Muscle layer of duodenum (tissue), 2 donors: ENCODE results near the gene MYL5.

Experiments
- H3K27ac ChIP-seq: one replicate; pipeline ENCODE4 v1.7.0; 2013; ENCODE audit warnings: mild to moderate bottlenecking, low read length
- H3K27me3 ChIP-seq: one replicate; pipeline ENCODE4 v1.7.0; 2013; ENCODE audit warnings: low read depth, mild to moderate bottlenecking, control low read depth, low read length
- H3K36me3 ChIP-seq, 2 donors: one replicate each; pipeline ENCODE4 v1.7.0; 2013; ENCODE audit warnings: low read length in 2 of 2, control low read depth in 1 of 2, mild to moderate bottlenecking in 1 of 2; ENCODE audit not compliant: insufficient read depth in 2 of 2, control insufficient read depth in 1 of 2
- H3K4me1 ChIP-seq, 2 donors: one replicate each; pipeline ENCODE4 v1.7.0; 2013; ENCODE audit warnings: low read length in 2 of 2, mild to moderate bottlenecking in 2 of 2, control low read depth in 1 of 2, moderate library complexity in 1 of 2; ENCODE audit not compliant: insufficient read depth in 2 of 2, control insufficient read depth in 1 of 2
- H3K4me3 ChIP-seq, 2 donors: one replicate each; pipeline ENCODE4 v1.7.0; 2013; ENCODE audit warnings: low read length in 2 of 2, low read depth in 1 of 2, mild to moderate bottlenecking in 1 of 2
- H3K9me3 ChIP-seq, 2 donors: one replicate each; pipeline ENCODE4 v1.7.0; 2013; ENCODE audit warnings: low read length in 2 of 2, control low read depth in 1 of 2, mild to moderate bottlenecking in 1 of 2; ENCODE audit not compliant: control insufficient read depth in 1 of 2
- donor health status: healthy.

MYL5 gene

DNA sequence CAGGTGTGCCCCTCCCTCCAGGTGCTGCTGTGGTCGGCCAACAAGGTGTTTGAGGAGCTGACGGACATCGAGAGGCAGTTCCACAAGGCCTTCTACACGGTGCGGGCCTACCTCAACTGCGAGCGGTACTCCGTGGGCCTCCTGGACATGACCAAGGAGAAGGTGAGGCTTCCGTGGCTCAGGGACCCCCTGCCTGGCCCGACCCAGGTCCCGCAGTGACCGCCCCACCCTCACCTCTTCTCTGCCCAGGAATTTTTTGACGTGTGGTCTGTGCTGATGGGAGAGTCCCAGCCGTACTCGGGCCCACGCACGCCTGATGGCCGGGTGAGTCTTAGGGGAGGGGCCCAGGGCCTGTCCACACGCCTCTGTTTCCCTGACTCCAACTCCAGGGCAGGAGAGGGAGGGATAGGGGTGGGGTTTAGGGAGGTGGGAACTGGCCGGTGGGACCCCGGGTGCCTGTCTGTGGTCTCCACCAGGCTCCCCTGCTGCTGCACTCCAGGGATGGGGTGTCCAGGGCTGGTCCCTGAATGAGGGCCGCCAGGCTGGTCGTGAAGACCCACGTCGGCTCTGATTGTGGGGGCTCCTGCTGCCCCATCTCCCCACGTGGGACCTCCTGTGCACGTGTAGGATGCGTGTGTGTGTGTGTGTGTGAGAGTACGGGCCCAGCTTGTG, 20.4 kb upstream of the MYL5 start:
- no peak overlapping the region for H3K27ac ChIP-seq
- H3K27me3 ChIP-seq = no peaks in the 10 kb centered on the region
- no peaks in the 10 kb centered on the region for H3K9me3 ChIP-seq
- H3K4me1 ChIP-seq = no peaks in the 10 kb centered on the region
- no peaks in the 10 kb centered on the region for H3K36me3 ChIP-seq
- no peak overlapping the region for H3K4me3 ChIP-seq

- Histone ChIP-seq H3K36me3 (no peaks in the 10 kb centered on the region), H3K27ac (no peak overlapping the region), H3K27me3 (no peaks in the 10 kb centered on the region), H3K4me3 (no peak overlapping the region), H3K9me3 (no peaks in the 10 kb centered on the region), H3K4me1 (no peaks in the 10 kb centered on the region)
Measured at GRCh38 chr4:654503-654845, 19.9 kb upstream of the MYL5 start.

GRCh38 chr4:654871-655463, 19.4 kb upstream of the MYL5 start:
- no peaks in the 10 kb centered on the region for H3K4me1 ChIP-seq
- no peaks in the 10 kb centered on the region for H3K27me3 ChIP-seq
- no peaks in the 10 kb centered on the region for H3K36me3 ChIP-seq
- H3K4me3 ChIP-seq = no peak overlapping the region
- H3K9me3 ChIP-seq = no peaks in the 10 kb centered on the region
- H3K27ac ChIP-seq = no peak overlapping the region

DNA sequence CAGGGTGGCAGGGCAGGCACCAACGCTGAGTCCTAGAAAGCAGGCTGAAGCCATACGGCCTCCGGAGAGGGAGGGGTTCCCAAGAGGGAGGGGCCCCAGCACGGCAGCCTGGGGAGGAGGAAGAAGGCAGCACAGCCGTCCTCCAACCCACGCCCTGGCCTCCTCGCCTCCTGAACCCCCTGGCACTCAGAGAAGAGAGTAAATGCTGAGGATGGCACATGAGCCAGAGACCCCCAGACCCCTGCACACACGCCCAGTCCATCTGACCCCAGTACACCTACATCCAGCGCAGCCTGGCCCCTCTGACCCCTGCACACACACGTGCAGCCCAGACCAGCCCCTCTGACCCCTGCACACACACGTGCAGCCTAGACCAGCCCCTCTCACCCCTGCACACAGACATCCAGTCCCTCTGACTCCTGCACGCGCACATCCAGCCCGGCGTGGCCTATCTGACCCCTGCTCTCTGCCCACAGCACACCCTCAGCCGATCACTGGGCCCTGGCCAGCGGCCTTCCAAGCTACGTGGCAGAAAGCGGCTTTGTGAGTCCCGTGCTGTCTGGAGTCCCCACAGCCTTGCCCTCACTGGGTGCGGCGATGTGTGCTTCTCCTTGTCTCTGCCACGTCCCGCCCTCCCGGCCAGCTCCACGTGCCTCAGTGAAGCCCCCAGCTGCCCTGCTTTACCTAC, 18.7 kb upstream of the MYL5 start:
- Histone ChIP-seq H3K36me3 (no peaks in the 10 kb centered on the region), H3K4me3 (no peak overlapping the region), H3K4me1 (no peaks in the 10 kb centered on the region), H3K27me3 (no peaks in the 10 kb centered on the region), H3K27ac (no peak overlapping the region), H3K9me3 (no peaks in the 10 kb centered on the region)

DNA sequence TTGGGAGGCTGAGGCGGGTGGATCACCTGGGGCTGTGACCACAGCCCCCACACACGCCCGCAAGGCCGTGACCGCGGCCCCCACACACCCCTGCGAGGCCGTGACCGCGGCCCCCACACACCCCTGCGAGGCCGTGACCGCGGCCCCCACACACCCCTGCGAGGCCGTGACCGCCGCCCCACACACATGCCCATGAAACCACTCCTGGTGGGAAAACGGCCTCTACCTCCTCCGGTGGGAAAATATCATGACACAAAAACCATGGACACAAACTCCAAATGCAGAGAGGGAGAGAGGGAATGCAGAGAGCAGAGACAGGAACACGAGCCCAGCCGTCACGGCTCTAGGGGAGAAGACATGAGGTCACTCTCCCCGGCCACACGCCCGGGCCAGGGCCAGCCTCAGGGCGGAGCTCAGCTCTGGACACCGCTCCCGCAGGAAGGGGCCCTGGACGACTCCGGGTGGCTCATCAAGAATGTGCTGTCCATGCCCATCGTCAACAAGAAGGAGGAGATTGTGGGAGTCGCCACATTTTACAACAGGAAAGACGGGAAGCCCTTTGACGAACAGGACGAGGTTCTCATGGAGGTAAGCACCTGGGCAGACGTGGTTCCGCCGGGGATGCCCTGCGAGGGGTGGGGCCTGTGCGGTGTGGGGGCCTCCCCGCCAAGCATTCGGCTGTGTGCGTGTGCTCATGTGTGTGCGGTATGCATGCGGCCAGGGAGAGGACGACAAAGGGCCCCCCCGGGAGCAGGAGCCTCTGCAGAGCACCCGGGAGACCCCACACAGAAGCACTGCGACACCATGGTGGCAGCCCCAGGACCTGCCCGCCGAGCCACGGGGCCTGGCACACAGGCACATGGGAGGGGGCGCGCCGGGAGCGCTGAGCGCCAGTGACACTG, 17.7 kb upstream of the MYL5 start:
- Histone ChIP-seq H3K27me3 (no peaks in the 10 kb centered on the region), H3K4me1 (no peaks in the 10 kb centered on the region)

DNA sequence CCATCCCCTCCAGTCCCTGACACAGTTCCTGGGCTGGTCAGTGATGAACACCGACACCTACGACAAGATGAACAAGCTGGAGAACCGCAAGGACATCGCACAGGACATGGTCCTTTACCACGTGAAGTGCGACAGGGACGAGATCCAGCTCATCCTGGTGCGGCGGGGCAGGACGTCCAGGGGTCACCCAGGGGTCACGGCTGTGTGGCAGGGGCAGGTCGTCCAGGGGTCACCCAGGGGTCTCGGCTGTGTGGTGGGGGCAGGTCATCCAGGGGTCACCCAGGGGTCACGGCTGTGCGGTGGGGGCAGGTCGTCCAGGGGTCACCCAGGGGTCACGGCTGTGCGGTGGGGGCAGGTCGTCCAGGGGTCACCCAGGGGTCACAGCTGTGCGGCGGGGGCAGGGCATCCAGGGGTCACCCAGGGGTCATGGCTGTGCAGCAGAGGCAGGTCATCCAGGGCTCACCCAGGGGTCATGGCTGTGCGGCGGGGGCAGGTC, 17.0 kb upstream of the MYL5 start:
- H3K4me1 ChIP-seq = no peaks in the 10 kb centered on the region
- H3K27ac ChIP-seq = no peak overlapping the region
- no peak overlapping the region for H3K4me3 ChIP-seq
- no peaks in the 10 kb centered on the region for H3K9me3 ChIP-seq
- no peaks in the 10 kb centered on the region for H3K36me3 ChIP-seq
- no peaks in the 10 kb centered on the region for H3K27me3 ChIP-seq

More for the DNA sequence above, 17.7 kb upstream of the MYL5 start:
- Histone ChIP-seq H3K4me3 (no peak overlapping the region), H3K27ac (no peak overlapping the region), H3K9me3 (no peaks in the 10 kb centered on the region), H3K36me3 (no peaks in the 10 kb centered on the region)

DNA sequence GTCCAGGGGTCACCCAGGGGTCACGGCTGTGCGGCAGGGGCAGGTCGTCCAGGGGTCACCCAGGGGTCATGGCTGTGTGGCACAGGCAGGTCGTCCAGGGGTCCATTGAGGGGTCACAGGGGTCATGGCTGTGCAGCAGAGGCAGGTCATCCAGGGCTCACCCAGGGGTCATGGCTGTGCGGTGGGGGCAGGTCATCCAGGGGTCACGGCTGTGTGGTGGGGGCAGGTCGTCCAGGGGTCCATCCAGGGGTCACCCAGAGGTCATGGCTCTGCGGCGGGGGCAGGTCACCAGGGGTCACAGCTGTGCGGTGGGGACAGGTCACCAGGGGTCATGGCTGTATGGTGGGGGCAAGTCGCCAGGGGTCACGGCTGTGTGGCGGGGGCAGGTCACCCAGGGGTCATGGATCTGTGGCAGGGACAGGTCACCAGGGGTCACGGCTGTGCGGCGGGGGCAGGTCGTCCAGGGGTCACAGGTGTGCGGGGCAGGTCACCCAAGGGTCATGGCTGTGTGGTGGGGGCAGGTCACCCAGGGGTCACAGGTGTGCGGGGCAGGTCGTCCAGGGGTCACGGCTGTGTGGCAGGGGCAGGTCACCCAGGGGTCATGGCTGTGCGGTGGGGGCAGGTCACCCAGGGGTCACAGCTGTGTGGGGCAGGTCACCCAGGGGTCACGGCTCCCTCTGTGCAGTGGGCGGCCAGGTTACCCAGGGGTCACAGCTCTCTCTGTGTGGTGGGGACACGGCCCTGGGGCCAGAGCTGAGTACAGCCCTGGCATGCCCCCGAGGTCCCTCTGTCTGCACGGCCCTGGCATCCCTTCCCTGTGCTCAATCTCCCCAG, 16.3 kb upstream of the MYL5 start:
- Histone ChIP-seq H3K27ac (no peak overlapping the region), H3K4me1 (peaks cover 0 to 3% of the 10 kb centered on the region in 2 donors), H3K36me3 (no peaks in the 10 kb centered on the region), H3K27me3 (no peaks in the 10 kb centered on the region), H3K9me3 (no peaks in the 10 kb centered on the region), H3K4me3 (no peak overlapping the region)

DNA sequence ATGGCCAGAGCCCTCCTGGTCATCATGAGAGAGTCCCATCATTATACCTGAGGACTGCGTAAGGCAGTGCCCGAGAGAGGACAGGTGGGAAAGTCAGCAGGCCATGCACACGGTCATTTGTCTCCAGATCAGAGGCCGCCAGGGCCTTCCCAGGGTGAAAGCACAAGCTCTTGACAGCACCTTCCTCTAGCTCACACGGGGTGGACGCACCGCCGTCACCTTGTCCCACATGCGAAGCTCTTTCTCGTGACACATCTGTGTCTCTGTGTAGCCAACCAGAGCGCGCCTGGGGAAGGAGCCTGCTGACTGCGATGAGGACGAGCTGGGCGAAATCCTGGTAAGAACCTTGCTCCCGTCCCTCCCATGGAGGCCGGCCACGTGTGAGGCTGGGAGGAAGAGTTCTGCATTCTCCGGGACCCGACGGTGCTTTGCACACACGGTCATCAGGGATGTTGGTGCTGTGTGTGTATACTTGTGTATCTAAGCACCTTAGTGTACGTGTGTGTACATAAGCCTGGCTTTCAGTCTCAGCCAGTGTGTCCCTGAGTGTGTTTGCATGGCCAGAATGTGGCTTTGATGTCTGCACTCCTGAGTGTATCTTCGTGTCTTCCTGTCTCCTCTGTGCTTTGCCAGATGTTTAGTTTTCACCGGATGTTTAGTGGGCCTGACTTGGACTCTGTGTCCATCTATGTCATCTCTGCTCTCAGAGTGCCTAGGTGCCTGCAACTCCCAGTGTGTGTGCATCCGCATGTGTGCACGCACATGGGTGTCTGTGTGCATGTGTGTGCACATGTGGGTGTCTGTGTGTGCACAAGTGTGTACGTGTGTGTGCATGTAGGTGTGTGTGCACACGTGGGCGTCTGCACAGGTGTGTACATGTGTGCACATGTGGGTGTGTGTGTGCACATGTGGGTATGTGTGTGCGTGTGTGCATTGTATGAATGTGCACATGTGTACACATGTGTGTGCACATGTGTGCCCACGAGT, 15.4 kb upstream of the MYL5 start:
- Histone ChIP-seq H3K4me1 (peaks cover 0 to 5% of the 10 kb centered on the region in 2 donors), H3K9me3 (no peaks in the 10 kb centered on the region), H3K36me3 (no peaks in the 10 kb centered on the region), H3K27me3 (no peaks in the 10 kb centered on the region), H3K27ac (no peak overlapping the region), H3K4me3 (no peak overlapping the region)

- no peaks in the 10 kb centered on the region for H3K36me3 ChIP-seq
- no peaks in the 10 kb centered on the region for H3K9me3 ChIP-seq
- H3K27ac ChIP-seq = no peak overlapping the region
- H3K4me1 ChIP-seq = peaks cover 0 to 11% of the 10 kb centered on the region in 2 donors
- no peak overlapping the region for H3K4me3 ChIP-seq
- no peaks in the 10 kb centered on the region for H3K27me3 ChIP-seq
Measured at GRCh38 chr4:659851-660250, 14.5 kb upstream of the MYL5 start.

DNA sequence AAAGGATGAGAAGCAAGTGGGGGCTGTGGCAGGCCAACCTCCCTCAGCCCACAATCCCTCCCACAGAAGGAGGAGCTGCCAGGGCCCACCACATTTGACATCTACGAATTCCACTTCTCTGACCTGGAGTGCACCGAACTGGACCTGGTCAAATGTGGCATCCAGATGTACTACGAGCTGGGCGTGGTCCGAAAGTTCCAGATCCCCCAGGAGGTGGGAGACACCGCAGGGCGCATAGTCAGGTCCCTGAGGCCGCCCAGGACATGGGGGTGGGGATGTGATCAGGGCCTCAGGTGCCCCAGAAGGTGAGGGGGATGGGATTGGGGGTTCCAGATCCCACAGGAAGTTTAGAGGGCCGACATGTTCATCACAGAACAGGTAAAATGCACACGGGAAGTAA, 13.9 kb upstream of the MYL5 start:
- Histone ChIP-seq H3K27ac (no peak overlapping the region), H3K9me3 (no peaks in the 10 kb centered on the region), H3K27me3 (no peaks in the 10 kb centered on the region), H3K4me3 (no peak overlapping the region), H3K36me3 (no peaks in the 10 kb centered on the region), H3K4me1 (peaks cover 0 to 11% of the 10 kb centered on the region in 2 donors)
